GM19023 (cell line): Measurements from ENCODE around the gene LMNB1.
"Not testable (repeated sequence)": the region's sequence is repeated elsewhere in the genome, so short reads cannot be mapped to it uniquely, and the experiment has no call there.

Experiments
- ATAC-seq: cut with Tn5 transposase; IDR thresholded peaks from one replicate; pipeline ENCODE4 v1.9.1; 2021; ENCODE audit warnings: mild to moderate bottlenecking, moderate library complexity; ENCODE audit not compliant: unreplicated experiment

The LMNB1 gene

GRCh38 chr5:126778675-126779403 is 1.9 kb downstream of the LMNB1 start:
- peak; percentile 4 for ATAC-seq

DNA sequence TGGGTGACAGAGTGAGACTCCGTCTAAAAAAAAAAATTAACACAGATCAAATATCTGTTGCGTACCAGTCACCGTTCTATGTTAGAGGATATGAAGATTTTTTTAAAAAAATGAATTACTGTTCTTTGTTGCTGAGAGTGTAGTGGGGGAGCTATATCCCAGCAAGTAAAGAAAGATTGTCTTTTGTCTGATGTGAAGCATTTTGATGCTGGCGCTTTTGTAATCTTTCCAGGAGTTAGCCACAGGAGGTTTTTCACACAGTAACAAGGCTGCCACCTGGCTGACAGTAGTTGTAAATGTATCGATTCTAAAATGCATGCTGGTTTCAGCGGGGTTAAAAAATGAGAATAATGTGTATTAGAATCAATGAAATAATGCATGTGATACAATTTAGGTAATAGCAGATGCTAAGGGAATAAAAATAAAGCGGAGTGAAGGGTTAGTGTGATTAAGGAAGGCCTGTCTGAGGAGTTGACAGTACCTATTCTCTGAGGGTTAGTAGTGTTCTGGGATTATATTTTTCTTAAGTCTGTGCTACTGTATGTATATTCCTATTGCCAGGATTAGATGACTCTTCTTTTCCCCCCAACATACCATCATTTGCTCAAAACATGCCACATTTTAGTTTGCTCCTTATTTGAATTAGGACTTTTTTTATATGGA is 3.4 kb downstream of the LMNB1 start:
- ATAC-seq, result no peak

DNA sequence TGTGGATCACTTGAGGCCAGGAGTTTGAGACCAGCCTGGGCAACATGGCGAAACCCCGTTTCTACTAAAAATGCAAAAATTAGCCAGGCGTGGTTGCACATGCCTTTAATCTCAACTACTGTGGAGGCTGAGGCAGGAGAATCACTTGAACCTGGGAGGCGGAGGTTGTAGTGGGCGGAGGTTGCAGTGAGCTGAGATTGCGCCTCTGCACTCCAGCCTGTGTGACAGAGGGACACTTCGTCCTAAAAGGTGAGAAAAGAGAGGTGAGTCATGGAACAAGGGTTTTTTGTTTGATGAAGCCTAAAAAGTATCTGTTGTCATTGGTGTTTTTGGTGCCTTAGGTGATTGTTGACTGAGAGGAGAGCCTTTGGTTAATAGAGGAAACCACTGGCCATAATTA is 11.5 kb downstream of the LMNB1 start:
- not testable (repeated sequence) for ATAC-seq

DNA sequence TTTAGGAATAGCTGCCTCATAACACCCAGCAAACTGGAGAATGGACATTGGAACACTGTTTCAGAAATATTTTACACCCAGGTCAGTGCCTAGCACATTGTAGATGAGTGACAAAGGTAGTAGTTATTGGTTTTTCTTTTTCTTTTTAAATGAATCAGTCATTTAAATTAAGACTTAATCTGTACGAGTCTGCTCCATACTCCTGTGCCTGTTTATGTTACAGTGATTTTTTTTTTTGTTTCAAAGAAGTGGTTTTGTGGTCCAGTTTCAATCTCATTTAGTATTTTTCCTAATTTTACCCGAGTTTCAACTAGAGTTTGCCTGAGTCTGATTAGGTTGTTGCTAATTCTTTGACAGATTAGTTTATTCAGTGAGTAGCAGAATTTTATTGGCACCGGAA is 16.2 kb downstream of the LMNB1 start:
- ATAC-seq, result peak; percentile 10

DNA sequence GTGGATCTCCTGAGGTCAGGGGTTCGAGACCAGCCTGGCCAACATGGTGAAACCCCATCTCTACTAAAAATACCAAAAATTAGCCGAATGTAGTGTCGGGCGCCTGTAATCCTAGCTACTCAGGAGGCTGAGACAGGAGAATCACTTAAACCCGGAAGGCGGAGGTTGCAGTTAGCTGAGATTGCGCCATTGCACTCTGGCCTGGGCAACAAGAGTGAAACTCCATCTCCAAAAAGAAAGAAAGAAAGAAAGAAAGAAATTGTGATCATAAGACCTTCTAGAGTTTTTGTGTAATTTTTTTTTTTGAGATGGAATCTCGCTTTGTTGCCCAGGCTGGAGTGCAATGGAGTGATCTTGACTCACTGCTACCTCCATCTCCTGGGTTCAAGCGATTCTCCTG is 16.7 kb downstream of the LMNB1 start:
- not testable (repeated sequence) for ATAC-seq

GRCh38 chr5:126794157-126794828 is 17.4 kb downstream of the LMNB1 start:
- ATAC-seq, result peak; percentile 38

DNA sequence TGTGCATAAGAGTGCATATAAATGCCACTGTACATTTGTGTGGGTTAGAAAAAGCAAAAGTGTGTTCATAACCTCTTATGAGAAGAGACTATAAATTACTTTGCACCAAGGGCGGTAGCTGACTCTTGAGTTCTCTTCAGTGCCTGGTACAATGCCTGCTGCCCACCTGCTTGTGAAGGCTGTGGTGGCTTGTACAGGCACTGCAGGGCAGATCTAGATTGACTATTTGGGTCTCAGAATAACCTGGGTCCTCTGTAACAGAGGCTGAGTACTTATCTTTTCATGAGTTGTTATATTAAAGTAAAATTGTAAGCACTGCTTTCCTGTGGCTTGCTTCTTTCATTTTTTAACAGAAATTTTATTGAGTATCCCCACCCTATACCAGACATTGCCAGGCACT is 22.8 kb downstream of the LMNB1 start:
- no peak for ATAC-seq

DNA sequence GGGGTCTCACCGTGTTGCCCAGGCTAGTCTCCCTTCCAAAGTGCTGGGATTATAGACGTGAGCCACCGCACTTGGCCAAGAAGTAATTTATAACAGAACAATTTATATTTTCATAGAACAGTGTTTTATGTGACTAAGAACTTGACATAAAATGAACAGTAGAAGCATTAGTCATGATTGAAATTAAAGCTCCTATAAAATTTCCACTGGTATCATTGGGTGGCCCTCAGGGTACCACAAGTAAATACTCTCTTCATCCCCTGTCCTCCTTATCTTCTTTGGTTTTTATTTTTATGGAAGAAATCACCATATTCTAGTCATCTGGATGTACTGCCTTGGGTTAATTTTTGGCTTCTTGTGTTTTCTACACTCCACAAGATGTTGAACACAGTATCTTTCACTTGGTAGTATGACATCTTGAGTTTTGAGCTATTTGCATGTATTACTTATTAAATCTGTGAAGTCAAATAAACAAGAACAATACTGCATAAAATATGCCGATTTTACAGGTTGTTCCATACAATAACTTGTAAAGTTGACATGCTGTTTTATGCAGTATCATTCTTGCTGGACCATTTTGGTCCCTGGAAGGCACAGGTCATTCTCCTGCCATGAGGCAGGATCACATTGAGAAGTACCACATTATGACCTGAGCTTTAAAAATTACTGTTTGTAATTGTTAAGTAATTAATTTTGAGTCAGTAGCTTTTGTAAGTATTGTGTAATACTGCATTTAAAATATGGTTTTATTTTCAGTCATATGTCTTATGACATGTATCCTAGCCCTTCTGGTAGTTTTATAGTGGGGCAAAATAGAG is 24.4 kb downstream of the LMNB1 start:
- no peak for ATAC-seq

GRCh38 chr5:126801992-126802294 is 25.0 kb downstream of the LMNB1 start:
- no peak for ATAC-seq

GRCh38 chr5:126805063-126805462 is 28.1 kb downstream of the LMNB1 start:
- ATAC-seq, result no peak

GRCh38 chr5:126808521-126808988 is 31.6 kb downstream of the LMNB1 start:
- ATAC-seq, result peak; percentile 37

DNA sequence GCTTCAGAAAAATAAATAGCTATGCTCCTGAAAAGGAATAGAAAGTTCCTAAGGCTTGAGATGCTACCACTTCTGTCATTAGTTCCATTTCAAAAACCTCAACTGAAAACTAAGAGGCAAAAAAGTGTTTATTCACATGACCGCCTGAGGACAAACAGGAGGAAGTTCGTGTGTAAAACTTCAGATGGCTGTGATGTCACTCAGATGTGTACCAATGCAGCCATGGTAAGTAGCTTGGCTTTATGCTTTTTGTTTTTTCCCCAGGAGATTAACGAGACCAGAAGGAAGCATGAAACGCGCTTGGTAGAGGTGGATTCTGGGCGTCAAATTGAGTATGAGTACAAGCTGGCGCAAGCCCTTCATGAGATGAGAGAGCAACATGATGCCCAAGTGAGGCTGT is 33.0 kb downstream of the LMNB1 start:
- ATAC-seq, result no peak

GRCh38 chr5:126810596-126811380 is 33.9 kb downstream of the LMNB1 start:
- no peak for ATAC-seq

DNA sequence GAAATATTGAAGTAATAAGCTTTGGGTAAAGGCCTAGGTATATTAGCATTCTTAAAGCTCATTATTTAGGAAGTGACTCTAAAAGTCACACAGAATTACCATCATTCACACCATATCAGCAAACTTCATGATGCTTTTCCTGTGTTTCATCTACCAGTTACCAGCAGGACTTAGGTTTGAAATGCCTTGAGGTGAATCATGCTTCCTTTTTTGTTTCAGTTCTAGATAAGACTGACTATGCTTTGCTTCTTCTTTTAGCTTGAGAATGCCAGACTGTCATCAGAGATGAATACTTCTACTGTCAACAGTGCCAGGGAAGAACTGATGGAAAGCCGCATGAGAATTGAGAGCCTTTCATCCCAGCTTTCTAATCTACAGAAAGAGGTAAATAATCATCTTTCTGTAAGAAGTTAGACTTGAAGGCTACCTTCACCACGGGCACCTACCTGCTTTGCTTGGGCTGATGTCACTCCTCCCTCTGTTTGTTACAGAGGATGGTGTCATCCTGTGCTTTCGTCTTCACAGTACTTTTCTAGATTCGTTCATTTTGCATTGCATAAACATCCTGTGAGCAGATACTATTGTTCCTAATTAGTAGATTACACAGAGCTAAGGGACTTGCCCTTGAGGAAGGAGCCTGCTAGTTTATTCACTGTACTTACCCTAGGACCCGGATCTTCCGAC is 34.7 kb downstream of the LMNB1 start:
- ATAC-seq, result peak; percentile 41

- ATAC-seq, result no peak
These were observed 35.2 kb downstream of the LMNB1 start for GRCh38 chr5:126812199-126812570.

DNA sequence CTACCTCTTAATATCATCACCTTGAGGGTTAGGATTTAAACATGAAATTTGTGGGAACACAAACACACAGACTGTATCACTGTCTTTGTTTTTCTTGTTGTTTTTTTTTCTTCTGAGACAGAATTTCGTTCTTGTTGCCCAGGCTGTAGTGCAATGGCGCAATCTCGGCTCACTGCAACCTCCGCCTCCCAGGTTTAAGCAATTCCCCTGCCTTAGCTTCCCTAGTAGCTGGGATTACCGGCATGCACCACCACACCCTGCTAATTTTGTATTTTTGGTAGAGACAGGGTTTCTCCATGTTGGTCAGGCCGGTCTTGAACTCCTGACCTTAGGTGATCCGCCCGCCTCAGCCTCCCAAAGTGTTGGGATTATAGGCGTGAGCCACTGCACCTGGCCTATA is 36.9 kb downstream of the LMNB1 start:
- not testable (repeated sequence) for ATAC-seq

DNA sequence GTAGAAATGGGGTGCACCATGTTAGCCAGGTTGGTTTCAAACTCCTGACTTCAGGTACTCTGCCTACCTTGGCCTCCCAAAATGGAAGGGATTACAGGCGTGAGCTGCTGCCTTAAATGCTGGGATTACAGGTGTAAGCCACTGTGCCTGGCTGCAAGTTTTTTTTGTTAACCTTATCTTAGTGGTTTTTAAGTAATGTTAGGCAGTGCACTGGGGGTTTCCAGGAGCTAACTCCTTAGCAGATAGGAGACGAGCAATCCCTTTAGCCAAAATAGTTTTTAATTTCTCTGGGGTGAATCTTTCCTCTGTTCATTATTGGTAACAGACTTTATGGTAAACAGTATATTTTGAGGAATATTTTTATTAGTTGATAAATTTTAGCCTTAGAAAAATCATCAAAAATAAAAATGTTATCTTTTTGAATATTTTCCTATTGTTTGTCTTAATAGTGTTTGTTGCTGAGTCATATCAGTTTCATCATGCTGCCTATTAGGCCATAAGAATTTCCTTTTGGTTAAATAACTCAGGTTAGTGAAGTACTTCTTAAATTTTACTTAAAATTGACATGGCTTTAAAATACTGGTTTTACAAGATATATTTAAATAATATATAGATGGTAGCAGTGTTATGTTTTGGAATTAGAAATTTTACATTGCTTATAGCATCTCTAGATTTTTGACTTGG is 37.9 kb downstream of the LMNB1 start:
- no peak for ATAC-seq

DNA sequence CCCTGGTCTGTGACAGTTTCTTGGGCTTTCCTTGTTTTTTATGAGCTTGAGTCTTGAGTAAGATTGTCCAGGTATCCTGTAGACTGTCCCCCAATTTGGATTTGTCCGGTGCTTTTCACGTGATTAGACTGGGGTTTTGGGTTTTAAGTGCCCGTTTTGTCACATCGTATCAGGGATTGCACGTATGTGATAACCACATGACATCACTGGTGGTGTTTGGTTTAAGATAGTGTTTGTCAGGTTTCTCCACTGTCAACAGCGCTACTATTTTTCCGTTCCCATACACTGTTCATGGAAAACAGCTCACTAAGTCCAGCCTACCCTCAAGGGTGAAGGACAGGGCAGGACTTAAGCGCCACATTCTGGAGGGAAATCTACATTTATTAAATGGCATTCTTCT is 39.7 kb downstream of the LMNB1 start:
- no peak for ATAC-seq

- no peak for ATAC-seq
These were observed 41.8 kb downstream of the LMNB1 start for GRCh38 chr5:126818736-126819135.
